HepG2 (cell line): Measurements from ENCODE around the gene ST6GALNAC3. TPM values are rescaled to one million over a fixed set of nuclear protein-coding genes. Genes with fewer than 3 reads are reported as not detected.

Experiments
- polyA plus RNA-seq, 8 experiments: library from polyadenylated mRNA; depleted of rRNA in 3 of 8; stranded (reverse) in 7 of 8; unstranded in 1 of 8; fragments of >200 nt; fragmentation: Illumina TruSeq in 4 of 8; extraction: Trizol in 4 of 8; gene quantifications; 2 replicates each; pipeline versions ENCODE4 v1.2.1 to v1.2.3, GENCODE V29; 2011 to 2016; ENCODE audit warnings: low read depth in 4 of 8, missing spikeins in 1 of 8, mixed read lengths in 1 of 8; ENCODE audit not compliant: insufficient read depth in 1 of 8
- total RNA-seq, 5 experiments: library from RNA; depleted of rRNA; stranded (reverse); fragments of >200 nt; fragmentation: Illumina TruSeq; extraction: Trizol; gene quantifications; 2 replicates each; pipeline ENCODE4 v1.2.3, GENCODE V29; 2016; ENCODE audit warnings: low read depth in 1 of 5

Gene ST6GALNAC3
- total and polyA plus RNA-seq, 2 of the 13 experiments (the other 11 are each of a cell fraction or from before 2014, with no cell fraction given): not detected

Other genes with a start within 250 kb of the ST6GALNAC3 start
- not detected in 2 replicates for gene ASB17, start 142.3 kb upstream of the ST6GALNAC3 start, total RNA-seq (2016; rRNA removed; fragmentation: Illumina TruSeq; extraction: Trizol)
- gene ASB17, start 142.3 kb upstream of the ST6GALNAC3 start, polyA plus RNA-seq (2011; rRNA removed): not detected in 2 replicates